Cardiac fibroblast (primary cell): Measurements from ENCODE around the gene XAB2.

Experiments
- DNase-seq, 2 donors: peaks; one replicate each; pipeline versions ENCODE4 v3.0.0 to v3.0.0-alpha.2; 2010; ENCODE audit warnings: low read depth in 2 of 2
- H3K4me3 ChIP-seq, 2 donors: replicated peaks in 1 of 2; 1 replicate in 1 of 2; 2 replicates in 1 of 2; pipeline ENCODE4 v1.5.1; 2011; ENCODE audit warnings: low read depth in 2 of 2, low read length in 2 of 2, mild to moderate bottlenecking in 2 of 2, moderate library complexity in 1 of 2
- TF ChIP-seq, protein P1 (sequence below): IDR thresholded peaks from one replicate; pipeline ENCODE4 v1.5.1; 2011; ENCODE audit warnings: low read depth, mild to moderate bottlenecking, low read length, inconsistent platforms

XAB2 gene

DNA sequence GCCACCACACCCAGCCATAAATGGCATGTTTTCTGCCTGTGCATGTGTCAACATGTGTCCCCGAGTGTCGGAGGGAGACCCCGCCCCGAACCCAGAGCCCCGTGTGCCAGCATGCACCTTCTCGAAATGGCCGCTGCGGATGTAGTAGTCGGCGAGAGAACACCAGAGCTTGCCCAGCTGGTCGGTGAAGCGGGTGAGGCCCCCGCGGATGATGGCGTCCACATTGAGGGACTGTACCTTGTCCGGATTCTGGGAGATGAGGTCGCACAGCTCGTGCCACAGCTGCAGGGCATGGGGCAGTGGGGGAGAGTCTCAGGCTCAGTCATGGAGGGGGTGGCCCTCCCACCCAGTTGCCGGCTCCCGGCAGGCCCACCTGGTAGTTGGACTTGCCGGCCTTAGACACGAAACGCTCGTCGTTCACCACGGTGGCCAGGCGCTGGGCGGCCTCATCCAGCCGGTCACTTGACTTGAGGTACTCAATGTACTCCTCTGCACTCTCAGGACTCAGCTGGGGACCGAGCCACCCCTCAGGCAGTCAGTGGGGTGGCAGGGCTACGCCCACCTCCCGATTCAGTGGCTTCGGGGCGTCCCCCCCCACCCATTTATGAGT, 3.5 kb downstream of the XAB2 start:
- no peak for DNase-seq
- H3K4me3 ChIP-seq, result no peak overlapping the region
- TF ChIP-seq, protein P1, sequence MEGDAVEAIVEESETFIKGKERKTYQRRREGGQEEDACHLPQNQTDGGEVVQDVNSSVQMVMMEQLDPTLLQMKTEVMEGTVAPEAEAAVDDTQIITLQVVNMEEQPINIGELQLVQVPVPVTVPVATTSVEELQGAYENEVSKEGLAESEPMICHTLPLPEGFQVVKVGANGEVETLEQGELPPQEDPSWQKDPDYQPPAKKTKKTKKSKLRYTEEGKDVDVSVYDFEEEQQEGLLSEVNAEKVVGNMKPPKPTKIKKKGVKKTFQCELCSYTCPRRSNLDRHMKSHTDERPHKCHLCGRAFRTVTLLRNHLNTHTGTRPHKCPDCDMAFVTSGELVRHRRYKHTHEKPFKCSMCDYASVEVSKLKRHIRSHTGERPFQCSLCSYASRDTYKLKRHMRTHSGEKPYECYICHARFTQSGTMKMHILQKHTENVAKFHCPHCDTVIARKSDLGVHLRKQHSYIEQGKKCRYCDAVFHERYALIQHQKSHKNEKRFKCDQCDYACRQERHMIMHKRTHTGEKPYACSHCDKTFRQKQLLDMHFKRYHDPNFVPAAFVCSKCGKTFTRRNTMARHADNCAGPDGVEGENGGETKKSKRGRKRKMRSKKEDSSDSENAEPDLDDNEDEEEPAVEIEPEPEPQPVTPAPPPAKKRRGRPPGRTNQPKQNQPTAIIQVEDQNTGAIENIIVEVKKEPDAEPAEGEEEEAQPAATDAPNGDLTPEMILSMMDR, result no peak

DNA sequence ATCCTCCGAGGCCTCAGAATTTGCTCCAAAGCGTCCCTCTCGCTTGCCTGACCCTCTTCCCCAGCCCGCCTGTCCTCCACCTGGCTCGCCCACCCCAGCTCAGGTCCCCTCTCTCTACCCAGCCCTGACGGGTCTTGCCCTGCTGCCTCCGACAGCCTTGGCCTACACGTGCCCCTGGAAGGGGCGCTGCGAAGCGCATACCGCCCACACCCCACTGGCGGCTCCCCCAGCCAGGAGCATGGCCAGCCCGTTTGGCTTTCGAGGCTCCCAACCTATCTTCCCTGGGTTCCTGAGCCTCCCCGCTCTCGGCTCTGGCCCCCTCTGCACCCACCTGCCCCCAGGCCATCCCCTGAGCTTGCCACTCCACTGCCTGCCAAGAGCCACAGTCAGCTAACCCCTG, 4.5 kb downstream of the XAB2 start:
- TF ChIP-seq, protein P1, result no peak
- DNase-seq, result no peak

DNA sequence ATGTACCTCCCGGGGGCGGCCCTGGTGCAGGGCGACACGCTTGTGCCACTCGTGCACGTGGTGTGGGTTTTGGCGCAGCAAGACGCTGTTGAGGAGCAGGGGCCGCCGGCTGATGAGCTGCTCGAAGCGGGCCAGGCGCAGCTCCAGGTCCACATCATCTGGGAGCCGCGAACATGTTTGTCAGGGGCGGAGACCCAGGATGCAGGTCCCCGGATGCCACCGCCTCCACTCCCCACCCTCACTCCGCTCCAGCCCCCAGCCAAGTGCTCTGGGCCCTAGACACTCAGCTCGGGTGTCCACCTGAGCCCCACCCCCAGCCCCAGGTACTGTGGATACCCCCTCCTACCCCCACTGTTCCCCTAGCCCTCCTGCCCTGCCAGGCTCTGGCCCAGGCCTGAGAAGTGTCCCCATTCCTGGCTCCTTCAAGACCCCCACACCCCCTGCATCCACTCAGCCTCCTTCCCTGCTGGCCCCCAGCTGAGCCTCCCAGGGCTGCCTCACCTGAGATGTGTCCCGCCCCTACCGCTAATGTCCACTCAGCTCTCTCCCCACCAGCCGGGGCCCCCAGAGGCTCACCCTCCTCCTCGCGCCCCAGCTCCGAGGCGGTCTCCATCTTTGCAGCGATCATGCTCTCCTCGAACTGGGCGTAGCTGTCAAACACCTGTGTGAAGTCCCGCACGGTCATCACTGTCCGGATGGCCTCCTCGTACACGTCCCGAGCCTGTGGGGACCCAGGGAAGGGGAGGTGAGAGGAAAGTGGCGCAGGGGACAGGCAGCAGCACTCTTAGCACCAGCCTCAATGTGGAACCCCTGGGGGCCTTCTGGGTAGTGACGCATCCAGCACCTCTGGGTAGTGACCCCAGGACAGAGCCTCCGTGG, 5.4 kb downstream of the XAB2 start:
- H3K4me3 ChIP-seq, result no peak overlapping the region
- TF ChIP-seq, protein P1, result no peak
- no peak for DNase-seq

More for the DNA sequence above, 4.5 kb downstream of the XAB2 start:
- no peak overlapping the region for H3K4me3 ChIP-seq

DNA sequence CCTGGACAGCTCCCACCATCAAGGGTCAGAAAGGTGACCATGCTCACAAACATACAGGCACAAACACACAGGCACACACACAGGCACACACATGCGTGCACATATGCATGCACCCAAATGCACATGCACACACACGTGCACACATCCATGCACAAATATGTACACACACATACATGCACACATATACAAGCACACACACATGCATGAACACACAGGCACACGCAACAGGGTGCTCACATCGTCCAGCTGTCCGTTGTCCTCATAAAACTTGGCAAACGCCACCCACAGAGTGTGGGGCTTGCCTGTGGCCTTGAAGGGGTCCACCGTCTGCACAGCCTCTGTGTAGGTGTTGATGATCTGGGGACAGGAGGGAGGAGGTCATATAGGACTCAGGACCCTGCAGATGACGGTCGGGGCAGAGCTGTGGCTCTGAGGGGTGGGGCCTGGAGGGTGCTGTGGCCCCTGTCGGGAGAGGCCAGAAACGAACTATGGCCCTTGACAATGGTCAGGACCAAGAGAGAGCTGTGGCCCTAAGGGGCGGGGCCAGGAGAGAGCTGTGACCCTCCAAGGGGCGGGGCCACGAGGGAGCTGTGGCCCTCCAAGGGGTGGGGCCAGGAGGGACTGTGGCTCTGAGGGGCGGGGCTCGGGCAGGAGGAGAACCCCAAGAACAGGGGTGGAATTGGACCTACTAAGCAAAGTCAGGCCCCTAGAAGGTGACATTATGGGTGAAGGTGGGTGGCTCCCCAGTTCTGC, 6.2 kb downstream of the XAB2 start:
- no peak for DNase-seq
- H3K4me3 ChIP-seq, result no peak overlapping the region
- TF ChIP-seq, protein P1, result no peak

DNA sequence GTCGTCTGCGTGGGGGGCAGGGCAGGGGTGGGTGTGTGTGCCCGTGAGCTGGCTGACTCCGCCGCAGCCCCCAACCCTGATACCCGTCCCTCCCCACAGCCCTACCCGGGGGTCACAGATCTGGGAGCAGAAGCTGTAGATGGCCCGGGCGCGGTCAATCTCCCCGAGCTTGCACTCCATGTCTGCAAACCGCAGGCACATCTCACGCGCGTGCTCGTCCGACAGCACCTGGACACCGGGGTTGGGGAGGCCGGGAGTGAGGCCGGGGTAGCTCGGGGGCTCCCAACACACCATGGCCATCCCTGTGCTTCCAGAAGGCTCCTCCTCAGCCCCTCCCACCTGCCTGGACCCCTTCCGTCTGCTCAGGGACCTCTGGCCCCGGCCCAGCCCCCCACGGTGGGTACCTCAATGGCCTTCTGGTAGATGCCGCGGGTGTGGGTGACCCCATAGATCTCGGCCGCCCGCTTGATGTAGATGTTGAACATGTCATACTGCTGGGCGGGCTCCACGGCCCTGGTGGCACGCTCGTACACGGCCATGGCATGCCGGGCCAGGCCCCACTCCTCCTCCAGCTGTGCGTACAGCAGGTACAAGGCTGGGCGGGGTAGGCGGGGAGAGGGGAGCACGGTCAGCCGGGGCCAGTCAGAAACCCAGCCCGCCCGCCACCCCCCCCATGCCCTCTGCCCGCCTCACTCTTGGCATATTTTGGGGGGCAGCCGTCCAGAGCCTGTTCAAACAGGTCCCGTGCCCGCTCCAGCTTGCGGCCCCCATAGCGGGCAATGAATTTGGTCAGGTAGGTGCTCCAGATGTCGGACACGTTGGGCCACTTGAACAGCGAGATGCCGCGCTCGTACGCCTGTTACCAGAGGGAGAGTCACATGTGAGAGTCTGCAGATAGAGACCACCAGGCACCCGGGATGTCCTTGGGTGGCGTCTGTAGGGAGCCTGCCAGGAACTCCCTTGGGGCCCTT, 8.6 kb downstream of the XAB2 start:
- no peak overlapping the region for H3K4me3 ChIP-seq
- TF ChIP-seq, protein P1, result no peak
- DNase-seq, result no peak
